Measurements from ENCODE around the gene ATP23. TPM values are rescaled to one million over a fixed set of nuclear protein-coding genes. Genes with fewer than 3 reads are reported as not detected.

Gene ATP23
- total RNA-seq, 1 donor from 2014 or later, result 8.3 TPM

GRCh38 chr12:57983146-57983857, 41.9 kb downstream of the ATP23 start:
- peak; percentile 62 for DNase-seq (ENCODE audit: low read depth)

GRCh38 chr12:57983858-57984505, 42.6 kb downstream of the ATP23 start:
- DNase-seq (ENCODE audit: low read depth), result no peak

DNA sequence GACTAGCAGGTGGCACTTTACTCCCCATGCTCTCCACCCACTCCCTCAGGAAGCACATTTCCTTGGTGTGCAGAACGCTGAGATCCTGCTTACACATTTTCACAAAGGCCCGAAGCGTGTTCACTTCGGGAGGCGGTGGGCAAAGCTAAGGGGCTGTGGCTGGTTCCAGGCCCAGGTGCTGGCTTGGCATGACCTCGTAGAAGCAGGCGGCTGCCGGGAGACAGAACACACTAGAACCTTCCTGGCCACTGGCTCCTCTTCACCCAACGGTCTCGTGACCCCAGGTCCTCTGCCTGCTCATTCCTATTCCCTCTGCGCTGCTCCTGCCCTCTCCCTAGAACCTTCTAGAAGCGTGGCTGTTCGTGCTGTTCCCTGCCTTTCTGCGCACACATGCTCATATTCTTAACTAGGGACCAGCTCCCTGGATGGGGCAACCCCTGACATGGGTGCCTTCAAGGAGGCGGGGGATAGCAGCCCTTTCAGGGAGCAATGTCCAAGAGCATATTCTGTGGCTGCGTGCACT, 43.3 kb downstream of the ATP23 start:
- no peak for DNase-seq (ENCODE audit: low read depth)

DNA sequence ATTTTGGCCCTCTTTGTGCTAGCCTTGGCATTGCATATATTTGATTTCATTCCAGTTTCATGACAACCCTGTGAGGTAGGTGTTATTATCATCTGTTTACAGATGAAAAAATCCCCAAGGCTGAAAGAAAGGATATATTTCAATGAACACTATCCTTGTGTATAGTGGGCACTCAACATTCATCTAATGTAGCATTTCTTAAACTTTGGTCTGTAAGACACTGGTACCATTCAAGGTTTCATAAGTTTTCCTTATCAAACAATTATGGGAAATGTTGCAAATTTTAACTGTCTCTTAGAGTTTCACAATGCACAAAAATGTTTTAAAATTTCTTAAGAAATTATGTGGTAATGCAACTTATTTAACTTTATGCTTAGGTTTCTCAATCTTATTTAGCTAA, 44.3 kb downstream of the ATP23 start:
- DNase-seq (ENCODE audit: low read depth), result no peak

DNA sequence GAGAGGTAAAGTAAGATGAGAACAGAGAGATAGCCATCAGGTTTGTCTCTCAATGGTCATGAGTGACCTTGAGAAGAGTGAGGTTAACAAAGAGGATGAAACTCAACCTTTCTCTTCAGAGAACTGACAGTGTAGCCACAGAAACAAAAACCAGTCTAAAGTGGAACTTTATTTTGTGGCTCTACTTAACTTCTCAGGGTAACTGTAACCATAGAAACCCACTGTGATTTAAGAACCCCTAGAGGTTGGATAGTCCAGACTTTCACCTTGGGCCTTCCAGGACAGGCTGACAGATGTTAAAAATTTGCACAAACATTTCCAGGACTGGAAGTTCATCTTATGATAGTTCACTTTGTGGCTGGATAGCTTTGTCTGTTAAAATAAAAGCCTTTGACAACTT, 48.5 kb downstream of the ATP23 start:
- no peak for DNase-seq (ENCODE audit: low read depth)

- no peak for DNase-seq (ENCODE audit: low read depth)
Observed at GRCh38 chr12:57990241-57990883, 49.0 kb downstream of the ATP23 start.

DNA sequence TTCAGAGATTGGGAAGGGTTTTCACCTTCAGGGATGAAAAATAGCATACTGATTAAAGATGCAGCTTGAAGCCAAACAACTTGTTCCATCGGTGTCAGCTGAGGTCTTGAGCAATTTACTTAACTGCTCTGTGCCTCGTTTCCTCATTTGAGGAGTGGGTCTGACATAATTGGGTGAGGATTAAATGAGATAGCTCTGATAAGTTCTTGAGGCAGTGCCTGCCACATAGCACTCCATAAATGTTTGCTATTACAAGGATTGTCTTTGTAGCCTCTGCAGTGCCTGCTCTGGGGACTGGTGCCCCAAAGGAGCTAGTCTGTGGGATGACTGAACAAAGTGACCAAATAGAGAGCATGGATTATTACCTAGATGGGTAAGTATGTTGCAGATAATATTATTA, 50.6 kb downstream of the ATP23 start:
- DNase-seq (ENCODE audit: low read depth), result no peak

GRCh38 chr12:57993030-57993429, 51.7 kb downstream of the ATP23 start:
- no peak for DNase-seq (ENCODE audit: low read depth)

- DNase-seq (ENCODE audit: low read depth), result no peak
Observed at GRCh38 chr12:57993834-57994233, 52.5 kb downstream of the ATP23 start.

DNA sequence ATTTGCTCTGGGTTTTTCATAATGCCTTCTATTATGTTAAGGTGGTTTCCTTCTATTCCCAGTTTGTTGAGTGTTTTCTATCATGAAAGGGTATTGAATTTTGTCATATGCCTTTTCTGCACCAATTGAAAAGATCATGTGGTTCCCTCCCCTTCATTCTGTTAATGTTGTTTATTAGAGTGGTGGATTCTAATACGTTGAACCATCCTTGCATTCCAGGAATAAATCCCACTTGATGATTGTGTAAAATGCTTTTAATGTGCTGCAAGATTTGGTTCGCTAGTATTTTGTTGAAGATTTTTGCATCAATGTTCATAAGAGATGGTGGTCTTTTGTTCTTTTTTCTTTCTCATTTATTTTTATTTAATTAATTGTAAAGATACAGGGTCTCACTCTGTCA, 55.2 kb downstream of the ATP23 start:
- no peak for DNase-seq (ENCODE audit: low read depth)

- no peak for DNase-seq (ENCODE audit: low read depth)
Observed at GRCh38 chr12:57998251-57998650, 56.9 kb downstream of the ATP23 start.

DNA sequence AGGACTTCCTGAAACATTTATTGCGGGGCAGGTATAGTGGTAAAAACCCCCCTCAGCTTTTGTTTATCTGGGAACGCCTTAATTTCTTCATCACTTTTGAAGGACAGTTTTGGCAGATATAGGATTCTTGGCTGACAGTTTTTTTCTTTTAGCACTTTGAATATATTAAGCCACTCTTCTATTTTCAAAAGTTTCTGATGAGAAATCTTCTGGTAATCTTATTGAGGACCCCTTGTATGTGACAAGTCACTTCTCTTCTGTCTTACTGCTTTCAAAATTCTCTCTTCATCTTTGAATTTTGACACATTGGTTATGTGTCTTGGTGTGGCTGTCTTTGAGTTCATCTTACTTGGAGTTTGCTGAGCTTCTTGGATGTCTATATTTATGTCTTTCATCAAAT, 59.1 kb downstream of the ATP23 start:
- no peak for DNase-seq (ENCODE audit: low read depth)

GRCh38 chr12:58007875-58008274, 66.5 kb downstream of the ATP23 start:
- DNase-seq (ENCODE audit: low read depth), result no peak

DNA sequence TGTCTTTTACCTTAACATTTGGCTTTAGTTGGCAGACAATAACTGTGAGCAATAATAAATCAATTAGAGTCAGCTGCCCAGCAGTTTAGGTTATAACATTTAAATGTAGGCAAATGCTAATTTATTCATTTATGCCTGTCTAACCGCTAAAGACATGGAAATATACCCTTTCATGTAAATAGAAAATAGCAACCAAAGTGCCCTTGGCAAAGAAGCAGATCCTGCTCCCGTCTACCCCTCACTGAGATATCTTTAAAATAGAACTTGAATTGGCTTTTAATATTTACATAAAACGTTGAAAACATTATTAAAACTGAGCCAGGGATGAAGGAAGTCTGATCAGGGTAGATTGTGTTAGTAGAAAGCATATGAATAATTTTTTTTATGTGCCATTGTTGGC, 67.3 kb downstream of the ATP23 start:
- DNase-seq (ENCODE audit: low read depth), result no peak

Other genes with a start within 250 kb of the ATP23 start
- gene OS9, start 247.4 kb upstream of the ATP23 start, total RNA-seq, result 186 and 325 TPM in 2 replicates
- gene AGAP2, start 202.8 kb upstream of the ATP23 start, total RNA-seq, result under 0.01 and 0.17 TPM in 2 replicates
- gene TSPAN31, start 196.5 kb upstream of the ATP23 start, total RNA-seq, result 64.0 and 105 TPM in 2 replicates
- gene CDK4, start 189.3 kb upstream of the ATP23 start, total RNA-seq, result 101 and 145 TPM in 2 replicates
- gene MARCHF9, start 186.5 kb upstream of the ATP23 start, total RNA-seq, result 3.1 and 8.5 TPM in 2 replicates
- gene CYP27B1, start 174.5 kb upstream of the ATP23 start, total RNA-seq, result 0.50 and 0.87 TPM in 2 replicates
- 6.1 and 6.4 TPM in 2 replicates for gene METTL1, start 169.5 kb upstream of the ATP23 start, total RNA-seq
- gene EEF1AKMT3, start 169.0 kb upstream of the ATP23 start, total RNA-seq, result 4.2 and 4.3 TPM in 2 replicates
- gene TSFM, start 158.8 kb upstream of the ATP23 start, total RNA-seq, result 24.8 and 43.6 TPM in 2 replicates
- gene AVIL, start 122.8 kb upstream of the ATP23 start, total RNA-seq, result 1.9 and 2.8 TPM in 2 replicates
- 16.3 and 81.9 TPM in 2 replicates for gene CTDSP2, start 94.8 kb upstream of the ATP23 start, total RNA-seq